ENCODE results near the gene MTUS2.

DNA sequence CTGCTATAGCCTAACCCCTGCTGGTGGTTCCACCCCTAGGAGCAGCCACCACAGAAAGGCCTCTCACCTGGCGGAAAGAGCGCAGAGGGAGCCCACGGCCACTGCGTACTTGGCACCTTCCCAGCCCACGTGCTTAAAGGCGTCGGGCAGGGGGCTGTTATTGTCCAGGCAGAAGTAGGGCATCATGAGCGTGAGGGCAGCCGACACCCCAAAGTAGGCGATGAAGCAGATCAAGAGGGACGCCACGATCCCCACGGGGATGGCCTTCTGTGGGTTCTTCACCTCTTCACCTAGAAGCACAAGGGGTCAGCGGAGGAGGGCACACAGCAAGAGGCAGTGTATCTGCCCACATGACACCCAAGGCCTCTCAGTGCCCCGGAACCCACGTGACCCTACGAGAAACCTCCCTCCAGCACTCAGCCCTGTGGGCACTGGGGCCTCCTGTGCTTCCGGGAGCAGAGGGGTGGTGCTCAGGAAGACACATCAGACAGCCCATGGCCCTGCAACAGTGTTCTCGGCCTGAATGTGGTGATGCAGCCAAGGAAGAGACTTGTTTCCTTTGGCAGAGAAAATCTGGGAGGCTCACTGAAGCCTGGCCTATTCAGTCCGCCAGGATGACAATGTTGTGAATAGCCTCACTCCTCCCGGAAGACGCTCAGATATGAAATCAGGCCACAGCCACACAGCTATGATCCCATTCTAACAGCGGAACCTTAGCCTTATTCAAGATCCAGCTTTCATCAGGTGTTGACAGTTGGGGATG is 703.2 kb downstream of the MTUS2 start:
- TF ChIP-seq, protein P1, sequence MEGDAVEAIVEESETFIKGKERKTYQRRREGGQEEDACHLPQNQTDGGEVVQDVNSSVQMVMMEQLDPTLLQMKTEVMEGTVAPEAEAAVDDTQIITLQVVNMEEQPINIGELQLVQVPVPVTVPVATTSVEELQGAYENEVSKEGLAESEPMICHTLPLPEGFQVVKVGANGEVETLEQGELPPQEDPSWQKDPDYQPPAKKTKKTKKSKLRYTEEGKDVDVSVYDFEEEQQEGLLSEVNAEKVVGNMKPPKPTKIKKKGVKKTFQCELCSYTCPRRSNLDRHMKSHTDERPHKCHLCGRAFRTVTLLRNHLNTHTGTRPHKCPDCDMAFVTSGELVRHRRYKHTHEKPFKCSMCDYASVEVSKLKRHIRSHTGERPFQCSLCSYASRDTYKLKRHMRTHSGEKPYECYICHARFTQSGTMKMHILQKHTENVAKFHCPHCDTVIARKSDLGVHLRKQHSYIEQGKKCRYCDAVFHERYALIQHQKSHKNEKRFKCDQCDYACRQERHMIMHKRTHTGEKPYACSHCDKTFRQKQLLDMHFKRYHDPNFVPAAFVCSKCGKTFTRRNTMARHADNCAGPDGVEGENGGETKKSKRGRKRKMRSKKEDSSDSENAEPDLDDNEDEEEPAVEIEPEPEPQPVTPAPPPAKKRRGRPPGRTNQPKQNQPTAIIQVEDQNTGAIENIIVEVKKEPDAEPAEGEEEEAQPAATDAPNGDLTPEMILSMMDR (IDR thresholded peaks at IDR 0.05; ENCODE audit: control extremely low read depth in 1 of 3, insufficient read depth in 1 of 3, low read depth in 1 of 3, low read length in 3 of 3) = no peak
- TF ChIP-seq, protein P2, sequence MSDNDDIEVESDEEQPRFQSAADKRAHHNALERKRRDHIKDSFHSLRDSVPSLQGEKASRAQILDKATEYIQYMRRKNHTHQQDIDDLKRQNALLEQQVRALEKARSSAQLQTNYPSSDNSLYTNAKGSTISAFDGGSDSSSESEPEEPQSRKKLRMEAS (IDR thresholded peaks at IDR 0.05) = no peak
- TF ChIP-seq TAF1 (IDR thresholded peaks at IDR 0.05; ENCODE audit: low read depth, low read length) (no peak), EZH2 (IDR thresholded peaks at IDR 0.05; ENCODE audit: low read depth, low read length, severe bottlenecking) (no peak)
